ENCODE data around the gene TSPAN1. TPM values are rescaled to one million over a fixed set of nuclear protein-coding genes. Genes with fewer than 3 reads are reported as not detected.

TSPAN1 gene
- total RNA-seq, 1 experiment from 2014 or later = 46.2 TPM

GRCh38 chr1:46184920-46185658, 10.2 kb downstream of the TSPAN1 start:
- CTCF ChIA-PET = no interaction called here
- Mint-ChIP-seq H3K36me3 (ENCODE audit: insufficient read depth, unreplicated experiment) (peaks cover 50% of the 10 kb centered on the region), H3K4me1 (ENCODE audit: low read depth, unreplicated experiment) (peaks cover 31% of the 10 kb centered on the region), H3K9me3 (ENCODE audit: low read depth, unreplicated experiment) (no peaks in the 10 kb centered on the region), H3K27ac (ENCODE audit: unreplicated experiment) (peak overlapping the region; percentile 83), H3K4me3 (ENCODE audit: low read depth, unreplicated experiment) (no peak overlapping the region), H3K27me3 (ENCODE audit: unreplicated experiment) (no peaks in the 10 kb centered on the region)
- no peak for DNase-seq
- TSS peak; percentile 41 for BruUV-seq (replicated peaks)
- intact Hi-C loops (cut with micrococcal nuclease; ENCODE audit: unreplicated experiment) = loop anchor here (5.0 kb wide), 2 partner anchors 162 to 293 kb away; no protein-coding TSS in a partner anchor
- no peak for TF ChIP-seq CTCF (IDR thresholded peaks at IDR 0.05; ENCODE audit: unreplicated experiment)

- DNase-seq = no peak
Measured at GRCh38 chr1:46186076-46186475, 11.2 kb downstream of the TSPAN1 start.

GRCh38 chr1:46187106-46187869, 12.4 kb downstream of the TSPAN1 start:
- Mint-ChIP-seq H3K27me3 (ENCODE audit: unreplicated experiment) (no peaks in the 10 kb centered on the region), H3K4me3 (ENCODE audit: low read depth, unreplicated experiment) (no peak overlapping the region), H3K36me3 (ENCODE audit: insufficient read depth, unreplicated experiment) (peaks cover 45% of the 10 kb centered on the region), H3K9me3 (ENCODE audit: low read depth, unreplicated experiment) (no peaks in the 10 kb centered on the region), H3K4me1 (ENCODE audit: low read depth, unreplicated experiment) (peaks cover 31% of the 10 kb centered on the region), H3K27ac (ENCODE audit: unreplicated experiment) (peak overlapping the region; percentile 42)
- DNase-seq = no peak
- CTCF ChIA-PET = interaction anchor here (0.6 to 1.1 kb wide), 2 partner anchors 26 to 27 kb away, joined by 3 read pairs; no protein-coding TSS in a partner anchor
- intact Hi-C loops (cut with micrococcal nuclease; ENCODE audit: unreplicated experiment) = no loop called here
- no TSS peak for BruUV-seq (replicated peaks)
- TF ChIP-seq CTCF (IDR thresholded peaks at IDR 0.05; ENCODE audit: unreplicated experiment) = no peak

More at GRCh38 chr1:46186076-46186475, 11.2 kb downstream of the TSPAN1 start:
- peaks cover 50% of the 10 kb centered on the region for H3K36me3 Mint-ChIP-seq (ENCODE audit: insufficient read depth, unreplicated experiment)
- no peaks in the 10 kb centered on the region for H3K27me3 Mint-ChIP-seq (ENCODE audit: unreplicated experiment)
- no peak for TF ChIP-seq CTCF (IDR thresholded peaks at IDR 0.05; ENCODE audit: unreplicated experiment)
- peaks cover 31% of the 10 kb centered on the region for H3K4me1 Mint-ChIP-seq (ENCODE audit: low read depth, unreplicated experiment)
- no peak overlapping the region for H3K27ac Mint-ChIP-seq (ENCODE audit: unreplicated experiment)
- CTCF ChIA-PET = no interaction called here
- BruUV-seq (replicated peaks) = no TSS peak
- H3K9me3 Mint-ChIP-seq (ENCODE audit: low read depth, unreplicated experiment) = no peaks in the 10 kb centered on the region
- H3K4me3 Mint-ChIP-seq (ENCODE audit: low read depth, unreplicated experiment) = no peak overlapping the region
- intact Hi-C loops (cut with micrococcal nuclease; ENCODE audit: unreplicated experiment) = no loop called here

- Mint-ChIP-seq H3K4me1 (ENCODE audit: low read depth, unreplicated experiment) (peaks cover 31% of the 10 kb centered on the region), H3K27me3 (ENCODE audit: unreplicated experiment) (no peaks in the 10 kb centered on the region), H3K36me3 (ENCODE audit: insufficient read depth, unreplicated experiment) (peaks cover 40% of the 10 kb centered on the region), H3K4me3 (ENCODE audit: low read depth, unreplicated experiment) (no peak overlapping the region), H3K9me3 (ENCODE audit: low read depth, unreplicated experiment) (no peaks in the 10 kb centered on the region), H3K27ac (ENCODE audit: unreplicated experiment) (peak overlapping the region; percentile 42)
- no peak for DNase-seq
- intact Hi-C loops (cut with micrococcal nuclease; ENCODE audit: unreplicated experiment) = no loop called here
- CTCF ChIA-PET = no interaction called here
- no peak for TF ChIP-seq CTCF (IDR thresholded peaks at IDR 0.05; ENCODE audit: unreplicated experiment)
- BruUV-seq (replicated peaks) = no TSS peak
Measured at GRCh38 chr1:46188295-46189030, 13.6 kb downstream of the TSPAN1 start.

All from Calu3 (cell line).